Lung (tissue), 12 donors: Measurements from ENCODE around the gene PPP1R36. TPM values are rescaled to one million over a fixed set of nuclear protein-coding genes. Genes with fewer than 3 reads are reported as not detected.

Source experiments
- ATAC-seq: fragments of 200-7000 bp; cut with Tn5 transposase; one replicate; pipeline ENCODE4 v1.9.1; 2020; ENCODE audit warnings: moderate number of reproducible peaks; ENCODE audit not compliant: insufficient read depth, low FRiP score
- DNase-seq, 3 donors: peaks; one replicate each; pipeline ENCODE4 v3.0.0-alpha.2; 2013 to 2017
- H3K27ac ChIP-seq, 2 donors: one replicate each; pipeline ENCODE4 v1.5.1; 2013; ENCODE audit warnings: mild to moderate bottlenecking in 2 of 2, moderate library complexity in 2 of 2, control low read depth in 1 of 2, inconsistent platforms in 1 of 2, low read depth in 1 of 2, low read length in 1 of 2
- H3K27me3 ChIP-seq, 3 donors: one replicate each; pipeline ENCODE4 v1.5.1; 2013; ENCODE audit warnings: low read length in 2 of 3; ENCODE audit not compliant: control insufficient read depth in 3 of 3, insufficient read depth in 3 of 3
- H3K36me3 ChIP-seq, 4 donors: one replicate each; pipeline ENCODE4 v1.5.1; 2013; ENCODE audit warnings: low read length in 4 of 4, mild to moderate bottlenecking in 1 of 4, moderate library complexity in 1 of 4; ENCODE audit not compliant: control insufficient read depth in 4 of 4, insufficient read depth in 4 of 4
- H3K4me1 ChIP-seq, 5 donors: one replicate each; pipeline ENCODE4 v1.5.1; 2013; ENCODE audit warnings: low read length in 5 of 5, mild to moderate bottlenecking in 2 of 5, moderate library complexity in 1 of 5; ENCODE audit not compliant: control insufficient read depth in 5 of 5, insufficient read depth in 5 of 5
- H3K4me3 ChIP-seq: one replicate; pipeline ENCODE4 v1.5.1; 2013; ENCODE audit warnings: mild to moderate bottlenecking, control low read depth, moderate library complexity
- H3K9ac ChIP-seq, 2 donors: one replicate each; pipeline ENCODE4 v1.5.1; 2013; ENCODE audit warnings: low read length in 2 of 2, control low read depth in 1 of 2; ENCODE audit not compliant: insufficient read depth in 1 of 2
- H3K9me3 ChIP-seq, 4 donors: one replicate each; pipeline ENCODE4 v1.5.1; 2013; ENCODE audit warnings: low read length in 3 of 4, mild to moderate bottlenecking in 1 of 4, moderate library complexity in 1 of 4; ENCODE audit not compliant: control insufficient read depth in 4 of 4, insufficient read depth in 3 of 4
- WGBS, 2 donors: extraction: QIAGEN DNeasy Blood & Tissue Kit; methylation state at CpG; one replicate each; pipeline ENCODE4 v1.1.7; 2013; 5-methylcytosine and 5-hydroxymethylcytosine counted together
- polyA plus RNA-seq, 2 donors: library from polyadenylated mRNA; stranded (reverse); fragments of 200-250 nt; gene quantifications; one replicate each; pipeline ENCODE4 v1.2.1, GENCODE V29; 2013
- total RNA-seq, 2 donors: library from RNA; depleted of rRNA in 1 of 2; stranded (reverse); fragments of >200 nt in 1 of 2; gene quantifications; one replicate each; pipeline ENCODE4 v1.2.1, GENCODE V29; 2014 to 2021
- TF ChIP-seq, protein P1 (sequence below): IDR thresholded peaks from 2 replicates; pipeline ENCODE4 v1.5.1; 2012; ENCODE audit warnings: mild to moderate bottlenecking; ENCODE audit errors: control extremely low read depth, extremely low read depth
- donor health status: control.
- donor health status: control.
- donor health status: Bipolar disorder and iron deficiency.
- donor health status: healthy.
- donor health status: DM: yes; HTN: yes; CAD: no.

The PPP1R36 gene
- total and polyA plus RNA-seq, 4 donors: 1.2 to 3.1 (median 1.9) TPM

GRCh38 chr14:64604001-64604400 is 54.2 kb downstream of the PPP1R36 start:
- ATAC-seq: no peak
- H3K4me3 ChIP-seq: no peak overlapping the region
- WGBS, 2 donors: 63 to 97% methylated on average over 1 of the region's 1 CpG
- no peak overlapping the region for H3K27ac ChIP-seq
- peaks cover 0 to 3% (median 0%) of the 10 kb centered on the region in 4 donors for H3K9me3 ChIP-seq
- no peaks in the 10 kb centered on the region for H3K36me3 ChIP-seq
- H3K27me3 ChIP-seq: peaks cover 0 to 5% (median 3%) of the 10 kb centered on the region in 3 donors
- H3K4me1 ChIP-seq: no peaks in the 10 kb centered on the region
- DNase-seq: no peak
- no peak overlapping the region for H3K9ac ChIP-seq
- TF ChIP-seq, protein P1, sequence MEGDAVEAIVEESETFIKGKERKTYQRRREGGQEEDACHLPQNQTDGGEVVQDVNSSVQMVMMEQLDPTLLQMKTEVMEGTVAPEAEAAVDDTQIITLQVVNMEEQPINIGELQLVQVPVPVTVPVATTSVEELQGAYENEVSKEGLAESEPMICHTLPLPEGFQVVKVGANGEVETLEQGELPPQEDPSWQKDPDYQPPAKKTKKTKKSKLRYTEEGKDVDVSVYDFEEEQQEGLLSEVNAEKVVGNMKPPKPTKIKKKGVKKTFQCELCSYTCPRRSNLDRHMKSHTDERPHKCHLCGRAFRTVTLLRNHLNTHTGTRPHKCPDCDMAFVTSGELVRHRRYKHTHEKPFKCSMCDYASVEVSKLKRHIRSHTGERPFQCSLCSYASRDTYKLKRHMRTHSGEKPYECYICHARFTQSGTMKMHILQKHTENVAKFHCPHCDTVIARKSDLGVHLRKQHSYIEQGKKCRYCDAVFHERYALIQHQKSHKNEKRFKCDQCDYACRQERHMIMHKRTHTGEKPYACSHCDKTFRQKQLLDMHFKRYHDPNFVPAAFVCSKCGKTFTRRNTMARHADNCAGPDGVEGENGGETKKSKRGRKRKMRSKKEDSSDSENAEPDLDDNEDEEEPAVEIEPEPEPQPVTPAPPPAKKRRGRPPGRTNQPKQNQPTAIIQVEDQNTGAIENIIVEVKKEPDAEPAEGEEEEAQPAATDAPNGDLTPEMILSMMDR: no peak

DNA sequence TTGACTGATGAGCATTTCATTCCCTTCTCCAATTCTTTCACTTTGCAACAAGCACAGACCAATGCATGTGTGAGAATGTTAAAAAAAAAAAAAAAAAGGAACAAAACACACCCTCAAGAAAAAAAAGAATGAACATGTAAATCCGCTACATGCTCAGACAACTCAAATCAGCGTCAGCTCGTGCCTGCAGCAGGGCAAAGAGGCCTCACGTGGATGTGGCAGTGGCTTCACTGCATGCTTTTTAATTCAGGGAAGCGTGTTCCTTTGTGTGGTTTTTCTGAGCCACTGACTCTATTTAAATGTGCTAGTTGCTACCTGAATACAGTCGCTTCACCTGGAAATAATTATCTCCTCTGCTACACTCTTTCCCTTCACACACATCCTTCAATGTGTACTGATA is 55.1 kb downstream of the PPP1R36 start:
- WGBS, 2 donors: 63 to 76% methylated on average over 6 of the region's 6 CpGs
- TF ChIP-seq, protein P1: no peak
- H3K27me3 ChIP-seq: peaks cover 0 to 5% (median 3%) of the 10 kb centered on the region in 3 donors
- DNase-seq (no peak), ATAC-seq (no peak)
- peaks cover 0 to 3% (median 0%) of the 10 kb centered on the region in 4 donors for H3K9me3 ChIP-seq
- H3K36me3 ChIP-seq: no peaks in the 10 kb centered on the region
- peaks cover 0 to under 1% (median 0%) of the 10 kb centered on the region in 5 donors for H3K4me1 ChIP-seq
- no peak overlapping the region for H3K4me3 ChIP-seq
- H3K27ac ChIP-seq: no peak overlapping the region
- H3K9ac ChIP-seq: no peak overlapping the region

DNA sequence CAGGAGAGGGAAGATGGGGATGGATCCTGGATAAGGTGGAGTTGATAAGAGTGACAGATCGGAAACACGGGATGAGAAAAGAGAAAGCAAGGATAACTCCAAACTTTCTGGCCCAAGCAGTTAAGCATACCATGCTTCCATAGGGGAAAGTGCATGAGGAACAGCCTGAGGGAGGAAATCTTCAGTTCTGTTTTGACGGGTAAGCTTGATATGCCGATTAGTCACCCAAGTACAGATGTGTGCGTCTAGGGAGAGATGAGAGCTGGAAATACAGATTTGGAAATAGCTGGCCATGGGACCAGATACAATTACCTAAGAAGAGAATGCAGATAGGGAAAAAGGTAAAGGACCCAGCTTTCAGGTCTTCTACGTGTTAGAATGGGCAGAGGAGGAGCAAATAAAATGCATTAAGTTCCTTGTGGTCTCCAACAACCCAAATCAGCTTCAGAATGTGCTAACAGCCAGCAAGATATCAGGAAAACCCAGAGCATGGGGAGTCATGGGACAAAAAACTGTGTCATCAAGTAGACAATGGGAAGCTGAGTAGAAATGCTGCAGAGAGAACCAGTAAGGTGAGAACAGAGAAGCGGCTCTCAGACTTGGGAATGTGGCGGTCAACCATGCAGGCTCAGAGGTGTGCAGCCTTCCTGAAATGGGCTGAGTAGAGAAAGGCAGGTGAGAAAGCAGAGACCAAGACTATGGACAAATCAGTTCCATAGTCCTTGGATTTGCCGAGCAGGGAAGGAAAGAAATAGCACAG is 56.3 kb downstream of the PPP1R36 start:
- Histone ChIP-seq H3K9me3 (peaks cover 0 to 3% (median 0%) of the 10 kb centered on the region in 4 donors), H3K4me3 (no peak overlapping the region), H3K27me3 (peaks cover 0 to 5% (median 3%) of the 10 kb centered on the region in 3 donors), H3K4me1 (peaks cover 0 to 13% (median 0%) of the 10 kb centered on the region in 5 donors), H3K9ac (no peak overlapping the region), H3K27ac (no peak overlapping the region), H3K36me3 (no peaks in the 10 kb centered on the region)
- 94 to 96% methylated on average over 9 of the region's 9 CpGs for WGBS, 2 donors
- TF ChIP-seq, protein P1: no peak
- DNase-seq: no peak
- ATAC-seq: no peak
